H1 (cell line): ENCODE measurements around the gene SLC8A1. TPM values are rescaled to one million over a fixed set of nuclear protein-coding genes. Genes with fewer than 3 reads are reported as not detected.

Source experiments
- CTCF ChIA-PET: fragments of 300-600 bp; sonication (Branson Sonifier 250); formaldehyde crosslinking; loops from one replicate; lab custom pipeline; 2021; ENCODE audit not compliant: partially characterized antibody; lab: Charles Lee
- POLR2A ChIA-PET: fragments of 300-600 bp; sonication (Branson Sonifier 250); formaldehyde crosslinking; loops from one replicate; lab custom pipeline; 2021; ENCODE audit warnings: inconsistent platforms; ENCODE audit not compliant: partially characterized antibody; lab: Charles Lee
- DNase-seq, 2 experiments: peaks; one replicate each; pipeline versions ENCODE4 v3.0.0 to v3.0.0-alpha.2; 2010 to 2022; ENCODE audit warnings: low spot score in 2 of 2, low read depth in 1 of 2, mixed read lengths in 1 of 2
- FAIRE-seq: peaks from 2 replicates; lab custom pipeline; 2011; peaks lifted over from hg19 to GRCh38; lab: Jason Lieb, UNC
- H2AFZ ChIP-seq: 2 replicates; pipeline ENCODE4 v1.8.1; 2012; ENCODE audit warnings: low read length, inconsistent platforms
- H2AK5ac ChIP-seq: 2 replicates; pipeline ENCODE4 v1.6.1; 2013; ENCODE audit warnings: low read depth, low read length
- H2BK120ac ChIP-seq: replicated peaks from 2 replicates; pipeline ENCODE3; 2013; ENCODE audit warnings: low read depth, low read length, inconsistent platforms
- H2BK12ac ChIP-seq: 2 replicates; pipeline ENCODE4 v1.6.1; 2013; ENCODE audit warnings: low read depth, low read length
- H2BK15ac ChIP-seq: 2 replicates; pipeline ENCODE4 v1.6.1; 2013; ENCODE audit warnings: low read length
- H2BK20ac ChIP-seq: 2 replicates; pipeline ENCODE4 v1.6.1; 2013; ENCODE audit warnings: low read length
- H2BK5ac ChIP-seq: 2 replicates; pipeline ENCODE4 v1.6.1; 2013; ENCODE audit warnings: low read depth, low read length
- H3K14ac ChIP-seq: 2 replicates; pipeline ENCODE4 v1.6.1; 2013; ENCODE audit warnings: inconsistent platforms; ENCODE audit not compliant: insufficient read length
- H3K18ac ChIP-seq: 2 replicates; pipeline ENCODE4 v1.6.1; 2013; ENCODE audit warnings: low read length; ENCODE audit errors: extremely low read depth
- H3K23ac ChIP-seq: 2 replicates; pipeline ENCODE4 v1.6.1; 2013; ENCODE audit warnings: inconsistent platforms; ENCODE audit not compliant: insufficient read length
- H3K23me2 ChIP-seq: 2 replicates; pipeline ENCODE4 v1.6.1; 2013; ENCODE audit warnings: low read depth, low read length
- H3K27ac ChIP-seq: 2 replicates; pipeline ENCODE4 v1.6.1; 2011; ENCODE audit warnings: low read depth, low read length, inconsistent platforms
- H3K27me3 ChIP-seq, 4 experiments: replicated peaks in 1 of 4; 1 replicate in 1 of 4; 2 replicates in 3 of 4; pipeline versions ENCODE4 v1.6.1 to v1.8.1; 2011 to 2013; ENCODE audit warnings: low read length in 3 of 4, mild to moderate bottlenecking in 3 of 4, inconsistent platforms in 2 of 4, mixed read lengths in 2 of 4, moderate library complexity in 1 of 4; ENCODE audit not compliant: control insufficient read depth in 3 of 4, insufficient read depth in 3 of 4; ENCODE audit errors: extremely low read depth in 1 of 4
- H3K36me3 ChIP-seq, 4 experiments: 2 replicates each; pipeline versions ENCODE4 v1.6.1 to v1.8.1; 2011 to 2013; ENCODE audit warnings: mild to moderate bottlenecking in 4 of 4, low read length in 3 of 4, moderate library complexity in 2 of 4, control low read depth in 1 of 4, inconsistent platforms in 1 of 4; ENCODE audit not compliant: insufficient read depth in 4 of 4, control insufficient read depth in 2 of 4
- H3K4ac ChIP-seq: replicated peaks from 2 replicates; pipeline ENCODE3; 2013; ENCODE audit warnings: low read length, low read depth, mixed read lengths, inconsistent platforms; ENCODE audit not compliant: insufficient read length
- H3K4me1 ChIP-seq, 4 experiments: replicated peaks in 1 of 4; 1 replicate in 1 of 4; 2 replicates in 3 of 4; pipeline versions ENCODE4 v1.6.1 to v1.8.1; 2011 to 2013; ENCODE audit warnings: low read length in 3 of 4, inconsistent platforms in 2 of 4, mixed read lengths in 1 of 4; ENCODE audit not compliant: insufficient read depth in 4 of 4, control insufficient read depth in 3 of 4
- H3K4me2 ChIP-seq, 2 experiments: 2 replicates each; pipeline versions ENCODE4 v1.6.1 to v1.8.1; 2011 to 2013; ENCODE audit warnings: low read depth in 2 of 2, low read length in 2 of 2, control low read depth in 1 of 2, inconsistent platforms in 1 of 2, mild to moderate bottlenecking in 1 of 2; ENCODE audit not compliant: insufficient read depth in 1 of 2
- H3K4me3 ChIP-seq, 4 experiments: fragments of 200-600, 300-600 bp in 1 of 4; sonication (generic), shearing (Covaris generic), sonication (Bioruptor Twin) in 1 of 4; 2 replicates each; pipeline versions ENCODE4 v1.5.1 to v1.8.1; 2011 to 2016; ENCODE audit warnings: low read length in 4 of 4, low read depth in 3 of 4, control low read depth in 2 of 4, inconsistent platforms in 2 of 4, mild to moderate bottlenecking in 2 of 4, mixed read lengths in 1 of 4, moderate library complexity in 1 of 4; ENCODE audit not compliant: insufficient read depth in 2 of 4; ENCODE audit errors: extremely low read depth in 1 of 4
- H3K56ac ChIP-seq: replicated peaks from 2 replicates; pipeline ENCODE3; 2013; ENCODE audit warnings: low read depth, mild to moderate bottlenecking, mixed read lengths, low read length, inconsistent platforms; ENCODE audit not compliant: insufficient read length
- H3K79me1 ChIP-seq: 2 replicates; pipeline ENCODE4 v1.6.1; 2013; ENCODE audit warnings: low read depth, low read length, control low read depth
- H3K79me2 ChIP-seq, 2 experiments: 2 replicates each; pipeline versions ENCODE4 v1.6.1 to v1.8.1; 2012 to 2013; ENCODE audit warnings: low read length in 2 of 2, mild to moderate bottlenecking in 2 of 2, inconsistent platforms in 1 of 2; ENCODE audit not compliant: insufficient read depth in 2 of 2, control insufficient read depth in 1 of 2
- H3K9ac ChIP-seq, 4 experiments: replicated peaks in 1 of 4; 1 replicate in 1 of 4; 2 replicates in 3 of 4; pipeline versions ENCODE4 v1.6.1 to v1.8.1; 2011 to 2013; ENCODE audit warnings: low read depth in 3 of 4, low read length in 3 of 4, control low read depth in 2 of 4, mild to moderate bottlenecking in 2 of 4, moderate library complexity in 2 of 4, inconsistent platforms in 1 of 4; ENCODE audit errors: extremely low read depth in 1 of 4
- H3K9me3 ChIP-seq, 2 experiments: 2 replicates each; pipeline versions ENCODE4 v1.6.1 to v1.8.1; 2012 to 2013; ENCODE audit warnings: mild to moderate bottlenecking in 2 of 2, moderate library complexity in 2 of 2, control low read depth in 1 of 2, inconsistent platforms in 1 of 2, low read depth in 1 of 2, low read length in 1 of 2, mixed read lengths in 1 of 2; ENCODE audit not compliant: insufficient read depth in 2 of 2
- H4K20me1 ChIP-seq, 2 experiments: replicated peaks in 1 of 2; 2 replicates each; pipeline versions ENCODE3 to v1.8.1; 2011 to 2013; ENCODE audit warnings: inconsistent platforms in 2 of 2, low read length in 2 of 2, mild to moderate bottlenecking in 1 of 2; ENCODE audit not compliant: insufficient read depth in 2 of 2, control insufficient read depth in 1 of 2
- H4K5ac ChIP-seq: 2 replicates; pipeline ENCODE4 v1.6.1; 2013; ENCODE audit warnings: low read length, low read depth, mixed read lengths, inconsistent platforms; ENCODE audit not compliant: insufficient read length
- H4K8ac ChIP-seq: 2 replicates; pipeline ENCODE4 v1.8.0; 2013; ENCODE audit warnings: mild to moderate bottlenecking, moderate library complexity, low read length, inconsistent platforms; ENCODE audit not compliant: insufficient read depth; ENCODE audit errors: extremely low read depth
- H4K91ac ChIP-seq: replicated peaks from 2 replicates; pipeline ENCODE3; 2013; ENCODE audit warnings: low read length, mixed read lengths, inconsistent platforms; ENCODE audit not compliant: insufficient read length
- ASH2L ChIP-seq: fragments of 200-600, 300-600 bp; sonication (generic); IDR thresholded peaks from one replicate; pipeline ENCODE4 v1.7.1; 2017; ENCODE audit warnings: low read length
- BACH1 ChIP-seq: IDR thresholded peaks from 2 replicates; pipeline ENCODE4 v1.6.1; 2012; ENCODE audit warnings: low read length, improper control_type of control experiment
- CREB1 ChIP-seq: IDR thresholded peaks from 2 replicates; pipeline ENCODE4 v1.6.1; 2012; ENCODE audit warnings: inconsistent platforms
- EGR1 ChIP-seq: IDR thresholded peaks from 2 replicates; pipeline ENCODE4 v1.6.1; 2011; ENCODE audit warnings: low read depth, low read length, borderline replicate concordance
- MAFK ChIP-seq: IDR thresholded peaks from 2 replicates; pipeline ENCODE4 v1.6.1; 2012; ENCODE audit warnings: low read depth, mild to moderate bottlenecking, improper control_type of control experiment, low read length
- POU5F1 ChIP-seq: IDR thresholded peaks from 2 replicates; pipeline ENCODE4 v1.6.1; 2011; ENCODE audit warnings: low read depth, mild to moderate bottlenecking, low read length, moderate library complexity
- RNF2 ChIP-seq: fragments of 200-900, 300-1000 bp; sonication (generic); IDR thresholded peaks from 2 replicates; pipeline ENCODE4 v1.7.1; 2016; ENCODE audit warnings: borderline replicate concordance, low read depth, mild to moderate bottlenecking, antibody characterized with exemption, low read length; ENCODE audit not compliant: poor library complexity, severe bottlenecking; ENCODE audit errors: missing control alignments
- SIN3A ChIP-seq, 2 experiments: IDR thresholded peaks in 1 of 2; conservative IDR thresholded peaks in 1 of 2; 2 replicates each; pipeline ENCODE4 v1.6.1; 2011 to 2012; ENCODE audit warnings: low read length in 2 of 2, improper control_type of control experiment in 1 of 2, low read depth in 1 of 2, mild to moderate bottlenecking in 1 of 2
- SP2 ChIP-seq: IDR thresholded peaks from 2 replicates; pipeline ENCODE4 v1.6.1; 2012; ENCODE audit warnings: mild to moderate bottlenecking, low read length, inconsistent platforms
- WGBS, 2 experiments: shearing (Covaris generic) in 1 of 2; methylation state at CpG; one replicate each; pipeline versions ENCODE4 v1.1.6 to v1.1.7; 2013 to 2015; ENCODE audit warnings: low lambda C conversion rate in 2 of 2, mixed read lengths in 2 of 2, inconsistent platforms in 1 of 2, low coverage in 1 of 2, missing lambda C conversion rate in 1 of 2; ENCODE audit not compliant: insufficient replicate concordance in 2 of 2, insufficient coverage in 1 of 2, insufficient read length in 1 of 2; ENCODE audit errors: extremely low coverage in 1 of 2, missing lambda C conversion rate in 1 of 2; 5-methylcytosine and 5-hydroxymethylcytosine counted together
- polyA plus RNA-seq, 7 experiments: library from polyadenylated mRNA; depleted of rRNA in 3 of 7; stranded (reverse) in 5 of 7; unstranded in 2 of 7; fragments of >200 nt in 5 of 7; fragments of 200-250 nt in 2 of 7; gene quantifications; 1 replicate in 5 of 7; 2 replicates in 1 of 7; 4 replicates in 1 of 7; pipeline versions ENCODE4 v1.2.1 to v1.2.3, GENCODE V29; 2011 to 2013; ENCODE audit warnings: missing spikeins in 2 of 7, mixed read lengths in 2 of 7
- total RNA-seq: library from RNA; stranded (reverse); fragmentation: NEBNext Ultra II Directional; extraction: Animal tissue kit (Norgen Biotek cat#: 25700); gene quantifications from 2 replicates; pipeline ENCODE4 v1.2.1, GENCODE V29; 2021

The SLC8A1 gene
- total and polyA plus RNA-seq, 2 of the 8 experiments (the other 6 are each of a cell fraction or from before 2014, with no cell fraction given), result 0.68 to 3.6 TPM

GRCh38 chr2:40192864-40193669, 258.8 kb downstream of the SLC8A1 start:
- H2BK120ac ChIP-seq, result no peak overlapping the region
- no peak overlapping the region for H3K4me2 ChIP-seq
- FAIRE-seq (no peak), DNase-seq (no peak)
- no peak overlapping the region for H4K8ac ChIP-seq
- ChIA-PET CTCF (interaction anchor here (1.0 to 2.6 kb wide), 2 partner anchors 34 to 52 kb away, joined by 3 to 7 read pairs; no protein-coding TSS in a partner anchor), POLR2A (interaction anchor here (1.0 kb wide), 1 partner anchor 13 kb away, joined by 3 read pairs; no protein-coding TSS in a partner anchor)
- H2AFZ ChIP-seq, result no peak overlapping the region
- H2BK12ac ChIP-seq, result no peak overlapping the region
- H3K36me3 ChIP-seq, result no peaks in the 10 kb centered on the region
- WGBS, 2 experiments, result 87% methylated on average over 6 of the region's 6 CpGs; no CpG with 5 or more reads in 1 of the 2 experiments
- H3K18ac ChIP-seq, result no peak overlapping the region
- H3K23me2 ChIP-seq, result no peaks in the 10 kb centered on the region
- H3K79me1 ChIP-seq, result no peaks in the 10 kb centered on the region
- no peaks in the 10 kb centered on the region for H3K79me2 ChIP-seq
- no peak overlapping the region for H3K4ac ChIP-seq
- no peaks in the 10 kb centered on the region for H3K27me3 ChIP-seq
- H4K5ac ChIP-seq, result no peak overlapping the region
- H3K14ac ChIP-seq, result no peak overlapping the region
- H3K56ac ChIP-seq, result no peak overlapping the region
- H2BK5ac ChIP-seq, result no peak overlapping the region
- no peak overlapping the region for H3K9ac ChIP-seq
- H3K27ac ChIP-seq, result no peak overlapping the region
- H4K20me1 ChIP-seq, result no peaks in the 10 kb centered on the region
- H2BK20ac ChIP-seq, result no peak overlapping the region
- no peak overlapping the region for H2BK15ac ChIP-seq
- no peaks in the 10 kb centered on the region for H3K9me3 ChIP-seq
- H3K4me3 ChIP-seq, result no peak overlapping the region
- H3K23ac ChIP-seq, result no peak overlapping the region
- H2AK5ac ChIP-seq, result no peak overlapping the region
- H3K4me1 ChIP-seq, result no peaks in the 10 kb centered on the region
- no peak overlapping the region for H4K91ac ChIP-seq
- TF ChIP-seq EGR1, result no peak
- no peak for TF ChIP-seq BACH1
- no peak for TF ChIP-seq RNF2
- TF ChIP-seq MAFK, result no peak
- TF ChIP-seq CREB1, result no peak
- no peak for TF ChIP-seq SP2
- no peak for TF ChIP-seq POU5F1
- TF ChIP-seq SIN3A (conservative IDR thresholded peaks at IDR 0.05 in 1 of 2, IDR thresholded peaks at IDR 0.05 in 1 of 2; ENCODE audit: low read depth in 1 of 2, low read length in 2 of 2), result no peak
- no peak for TF ChIP-seq ASH2L
